Upper lobe of right lung (tissue), 1 donor: ENCODE measurements around the gene PEX16. TPM values are rescaled to one million over a fixed set of nuclear protein-coding genes. Genes with fewer than 3 reads are reported as not detected.
"Not testable (repeated sequence)": the region's sequence is repeated elsewhere in the genome, so short reads cannot be mapped to it uniquely, and the experiment has no call there.

Source experiments
- ATAC-seq: fragments of 200-7000 bp; cut with Tn5 transposase; one replicate; pipeline ENCODE4 v1.9.1; 2020; ENCODE audit warnings: mild to moderate bottlenecking, moderate library complexity
- DNase-seq: peaks from one replicate; pipeline ENCODE4 v3.0.0-alpha.2; 2020
- H3K27ac ChIP-seq: fragments of 200-600 bp; one replicate; pipeline ENCODE4 v1.8.0; 2022
- H3K27me3 ChIP-seq: fragments of 200-600 bp; one replicate; pipeline ENCODE4 v1.8.0; 2022; ENCODE audit warnings: mild to moderate bottlenecking
- H3K36me3 ChIP-seq: fragments of 200-600 bp; one replicate; pipeline ENCODE4 v1.8.0; 2022
- H3K4me1 ChIP-seq: fragments of 200-600 bp; one replicate; pipeline ENCODE4 v1.8.0; 2022
- H3K4me3 ChIP-seq: fragments of 200-600 bp; one replicate; pipeline ENCODE4 v1.8.0; 2022; ENCODE audit warnings: mild to moderate bottlenecking
- H3K9me3 ChIP-seq: fragments of 200-600 bp; one replicate; pipeline ENCODE4 v1.8.0; 2022
- CTCF ChIP-seq: fragments of 200-600 bp; IDR thresholded peaks from one replicate; pipeline ENCODE4 v1.8.0; 2022; ENCODE audit warnings: antibody characterized with exemption
- intact Hi-C: fragments of 100-400 bp; cut with DNase I; formaldehyde crosslinking; loops from one replicate; pipeline ENCODE4 v1.11.0; 2022
- total RNA-seq: library from RNA; stranded (reverse); fragmentation: NEBNext Ultra II Directional; extraction: Animal tissue kit (Norgen Biotek cat#: 25700); gene quantifications from one replicate; pipeline ENCODE4 v1.2.1, GENCODE V29; 2021
- donor health status: DM: no; HTN: yes; CAD: no; lungs with severe emphysema.

PEX16 gene
- total RNA-seq, 1 donor from 2014 or later: 27.6 TPM

GRCh38 chr11:45906096-45906682 lies 11.5 kb downstream of the PEX16 start:
- Histone ChIP-seq H3K27ac (no peak overlapping the region), H3K27me3 (no peaks in the 10 kb centered on the region), H3K36me3 (peaks cover 22% of the 10 kb centered on the region), H3K4me1 (peaks cover under 1% of the 10 kb centered on the region), H3K4me3 (no peak overlapping the region), H3K9me3 (no peaks in the 10 kb centered on the region)
- intact Hi-C loops: no loop called here
- ATAC-seq (no peak), DNase-seq (no peak)
- TF ChIP-seq CTCF: no peak

- H3K36me3 ChIP-seq: peaks cover 16% of the 10 kb centered on the region
- ATAC-seq, H3K4me1 ChIP-seq, intact Hi-C loops, H3K4me3 ChIP-seq, H3K27me3 ChIP-seq, H3K27ac ChIP-seq, H3K9me3 ChIP-seq, DNase-seq: not testable (repeated sequence)
These were observed 12.1 kb downstream of the PEX16 start for GRCh38 chr11:45905576-45905975.

- Histone ChIP-seq H3K27ac (no peak overlapping the region), H3K27me3 (no peaks in the 10 kb centered on the region), H3K36me3 (peaks cover 12% of the 10 kb centered on the region), H3K4me3 (no peak overlapping the region), H3K9me3 (no peaks in the 10 kb centered on the region), H3K4me1 (peaks cover 5% of the 10 kb centered on the region)
- DNase-seq (no peak), ATAC-seq (no peak)
- TF ChIP-seq CTCF: no peak
- intact Hi-C loops: no loop called here
These were observed 12.6 kb downstream of the PEX16 start for GRCh38 chr11:45905095-45905494.

GRCh38 chr11:45904309-45904915 lies 13.3 kb downstream of the PEX16 start:
- Histone ChIP-seq H3K4me3 (no peak overlapping the region), H3K9me3 (no peaks in the 10 kb centered on the region), H3K27me3 (no peaks in the 10 kb centered on the region), H3K36me3 (peaks cover 5% of the 10 kb centered on the region), H3K4me1 (peaks cover 6% of the 10 kb centered on the region), H3K27ac (no peak overlapping the region)
- ATAC-seq: no peak
- intact Hi-C loops: no loop called here
- TF ChIP-seq CTCF: no peak
- DNase-seq: no peak

- no peak for DNase-seq
- Histone ChIP-seq H3K27ac (no peak overlapping the region), H3K36me3 (no peaks in the 10 kb centered on the region), H3K27me3 (no peaks in the 10 kb centered on the region), H3K9me3 (no peaks in the 10 kb centered on the region), H3K4me3 (no peak overlapping the region), H3K4me1 (peaks cover 12% of the 10 kb centered on the region)
- TF ChIP-seq CTCF: no peak
- intact Hi-C loops: no loop called here
- ATAC-seq: no peak
These were observed 15.0 kb downstream of the PEX16 start for GRCh38 chr11:45902452-45903380.

GRCh38 chr11:45901626-45902025 lies 16.1 kb downstream of the PEX16 start:
- TF ChIP-seq CTCF: no peak
- Histone ChIP-seq H3K27me3 (no peaks in the 10 kb centered on the region), H3K9me3 (no peaks in the 10 kb centered on the region), H3K4me3 (no peak overlapping the region), H3K36me3 (no peaks in the 10 kb centered on the region), H3K27ac (no peak overlapping the region), H3K4me1 (peaks cover 12% of the 10 kb centered on the region)
- no peak for DNase-seq
- intact Hi-C loops: no loop called here
- ATAC-seq: no peak
